Neural cell (in vitro differentiated cells): ENCODE results near the gene LSM6.

Experiments used
- CTCF ChIP-seq: fragments of 450-650 bp; IDR thresholded peaks from 2 replicates; pipeline ENCODE4 v1.5.1; 2014; ENCODE audit warnings: antibody characterized with exemption, mild to moderate bottlenecking, moderate library complexity; ENCODE audit not compliant: poor library complexity, severe bottlenecking
- EP300 ChIP-seq: fragments of 450-650 bp; conservative IDR thresholded peaks from 2 replicates; pipeline ENCODE4 v1.6.1; 2014; ENCODE audit warnings: antibody characterized with exemption, mild to moderate bottlenecking, moderate library complexity; ENCODE audit not compliant: poor library complexity, severe bottlenecking
- EZH2 ChIP-seq: fragments of 200-600, 300-800 bp; shearing (Covaris generic), sonication (generic); IDR thresholded peaks from 2 replicates; pipeline ENCODE4 v1.6.1; 2014; ENCODE audit warnings: antibody characterized with exemption, low read length, borderline replicate concordance, mild to moderate bottlenecking; ENCODE audit not compliant: insufficient read depth, poor library complexity, severe bottlenecking
- MXI1 ChIP-seq: fragments of 450-650 bp; conservative IDR thresholded peaks from 2 replicates; pipeline ENCODE4 v1.6.1; 2014; ENCODE audit warnings: antibody characterized with exemption, mild to moderate bottlenecking; ENCODE audit not compliant: poor library complexity, severe bottlenecking
- POLR2AphosphoS5 ChIP-seq: IDR thresholded peaks from 2 replicates; pipeline ENCODE4 v1.6.1; 2012
- RAD21 ChIP-seq: fragments of 450-650 bp; conservative IDR thresholded peaks from 2 replicates; pipeline ENCODE4 v1.6.1; 2014; ENCODE audit warnings: antibody characterized with exemption, mild to moderate bottlenecking, moderate library complexity
- REST ChIP-seq: IDR thresholded peaks from 2 replicates; pipeline ENCODE4 v1.6.1; 2012; ENCODE audit warnings: borderline replicate concordance
- TAF1 ChIP-seq: IDR thresholded peaks from 2 replicates; pipeline ENCODE4 v1.6.1; 2012; ENCODE audit warnings: low read depth

GRCh38 chr4:146190456-146190855 is 14.9 kb downstream of the LSM6 start:
- TF ChIP-seq POLR2AphosphoS5 (no peak), CTCF (no peak), RAD21 (no peak), EZH2 (no peak), TAF1 (no peak), EP300 (no peak), MXI1 (no peak), REST (no peak)
